ENCODE data around the gene PDE4A.

The PDE4A gene

GRCh38 chr19:10510301-10510802 is 90.0 kb downstream of the PDE4A start:
- DNase-seq (ENCODE audit: low read depth), result peak; percentile 44

GRCh38 chr19:10513223-10513622 is 92.9 kb downstream of the PDE4A start:
- no peak for DNase-seq (ENCODE audit: low read depth)

GRCh38 chr19:10514211-10515145 is 94.1 kb downstream of the PDE4A start:
- peak; percentile 22 for DNase-seq (ENCODE audit: low read depth)

GRCh38 chr19:10516064-10516385 is 95.7 kb downstream of the PDE4A start:
- DNase-seq (ENCODE audit: low read depth), result no peak

- no peak for DNase-seq (ENCODE audit: low read depth)
These were observed 96.4 kb downstream of the PDE4A start for GRCh38 chr19:10516671-10517286.

- DNase-seq (ENCODE audit: low read depth), result no peak
These were observed 97.0 kb downstream of the PDE4A start, which contains the start of gene S1PR5 for GRCh38 chr19:10517361-10517759. Gene S1PR5 (minus strand): TSS chr19:10517447. CDS start chr19:10515011, 2,436 bp downstream.

GRCh38 chr19:10517760-10518443 is 97.6 kb downstream of the PDE4A start:
- DNase-seq (ENCODE audit: low read depth), result no peak

- DNase-seq (ENCODE audit: low read depth), result no peak
These were observed 98.4 kb downstream of the PDE4A start for GRCh38 chr19:10518444-10519361.

Measured in T follicular helper cell (primary cell).